CD4-positive, alpha-beta T cell treated with Interleukin-17A for 4 hours (primary cell): ENCODE results near the gene CST9.
"Not testable (repeated sequence)": the region's sequence is repeated elsewhere in the genome, so short reads cannot be mapped to it uniquely, and the experiment has no call there.

ENCODE experiments used
- DNase-seq: peaks from one replicate; pipeline ENCODE4 v3.0.0-alpha.2; 2020; ENCODE audit warnings: mixed read lengths

Gene CST9

GRCh38 chr20:23585808-23586734 is 19.6 kb downstream of the CST9 start:
- no peak for DNase-seq

GRCh38 chr20:23585449-23585807 is 20.3 kb downstream of the CST9 start:
- DNase-seq: no peak

- no peak for DNase-seq
Measured at GRCh38 chr20:23584434-23585199, 21.1 kb downstream of the CST9 start.

GRCh38 chr20:23583526-23583925 is 22.2 kb downstream of the CST9 start:
- DNase-seq: no peak

GRCh38 chr20:23582293-23582692 is 23.4 kb downstream of the CST9 start:
- no peak for DNase-seq

- not testable (repeated sequence) for DNase-seq
Measured at GRCh38 chr20:23581833-23582232, 23.9 kb downstream of the CST9 start.

GRCh38 chr20:23574977-23575376 is 30.7 kb downstream of the CST9 start:
- no peak for DNase-seq

GRCh38 chr20:23570178-23570760 is 35.4 kb downstream of the CST9 start:
- DNase-seq: no peak

- DNase-seq: no peak
Measured at GRCh38 chr20:23569570-23569969, 36.1 kb downstream of the CST9 start.

GRCh38 chr20:23568971-23569330 is 36.8 kb downstream of the CST9 start:
- DNase-seq: no peak

- DNase-seq: no peak
Measured at GRCh38 chr20:23568320-23568970, 37.3 kb downstream of the CST9 start, which contains the start of gene CST9L. TSS of gene CST9L (minus strand) at chr20:23568484. CDS start at chr20:23568450, 34 bp downstream.

- DNase-seq: no peak
Measured at GRCh38 chr20:23566199-23566932, 39.4 kb downstream of the CST9 start.

GRCh38 chr20:23565503-23566045 is 40.1 kb downstream of the CST9 start:
- DNase-seq: no peak

GRCh38 chr20:23564927-23565326 is 40.8 kb downstream of the CST9 start:
- no peak for DNase-seq

- DNase-seq: no peak
Measured at GRCh38 chr20:23562721-23563342, 42.9 kb downstream of the CST9 start.

- no peak for DNase-seq
Measured at GRCh38 chr20:23554401-23554800, 51.3 kb downstream of the CST9 start.
